HG03039 (cell line): ENCODE data around the gene DNAAF9.

ENCODE experiments used
- ATAC-seq: cut with Tn5 transposase; IDR thresholded peaks from one replicate; pipeline ENCODE4 v1.9.1; 2021; ENCODE audit warnings: mild to moderate bottlenecking, moderate library complexity; ENCODE audit not compliant: unreplicated experiment

The DNAAF9 gene

GRCh38 chr20:3412600-3413392, 5.3 kb upstream of the DNAAF9 start:
- ATAC-seq: no peak

DNA sequence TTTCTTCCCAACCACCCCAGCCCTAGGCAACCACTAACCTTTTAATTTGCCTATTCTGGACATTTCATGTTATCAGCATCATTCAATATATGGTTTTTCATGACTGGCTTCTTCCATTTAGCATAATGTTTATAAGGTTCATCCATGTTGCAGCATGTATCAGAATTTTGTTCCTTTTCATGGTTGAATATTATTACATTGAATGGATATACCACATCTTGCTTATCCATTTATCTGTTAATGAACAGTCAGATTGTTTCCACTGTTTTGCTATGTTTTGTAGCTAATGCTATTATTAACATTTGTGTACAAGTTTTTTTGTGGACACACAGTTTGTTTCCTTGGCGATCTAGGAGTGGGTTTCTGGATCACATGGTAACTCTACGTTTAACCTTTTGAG, 3.0 kb upstream of the DNAAF9 start:
- no peak for ATAC-seq

DNA sequence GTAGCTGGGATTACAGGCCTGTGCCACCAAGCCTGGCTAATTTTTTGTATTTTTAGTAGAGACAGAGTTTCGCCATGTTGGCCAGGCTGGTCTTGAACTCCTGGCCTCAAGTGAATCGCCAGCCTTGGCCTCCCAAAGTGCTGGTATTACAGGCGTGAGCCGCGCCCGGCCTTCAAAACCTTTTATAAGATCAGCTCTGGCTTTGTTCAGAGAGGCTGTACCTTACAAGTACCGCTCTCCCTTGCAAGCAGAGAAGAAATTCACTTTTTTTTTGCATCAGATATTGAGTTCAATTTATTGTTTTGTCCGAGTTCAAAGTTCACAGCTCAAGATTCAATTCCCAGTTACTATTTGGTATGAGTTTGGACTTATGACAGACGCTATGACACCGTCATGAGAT, 1.9 kb upstream of the DNAAF9 start:
- no peak for ATAC-seq

DNA sequence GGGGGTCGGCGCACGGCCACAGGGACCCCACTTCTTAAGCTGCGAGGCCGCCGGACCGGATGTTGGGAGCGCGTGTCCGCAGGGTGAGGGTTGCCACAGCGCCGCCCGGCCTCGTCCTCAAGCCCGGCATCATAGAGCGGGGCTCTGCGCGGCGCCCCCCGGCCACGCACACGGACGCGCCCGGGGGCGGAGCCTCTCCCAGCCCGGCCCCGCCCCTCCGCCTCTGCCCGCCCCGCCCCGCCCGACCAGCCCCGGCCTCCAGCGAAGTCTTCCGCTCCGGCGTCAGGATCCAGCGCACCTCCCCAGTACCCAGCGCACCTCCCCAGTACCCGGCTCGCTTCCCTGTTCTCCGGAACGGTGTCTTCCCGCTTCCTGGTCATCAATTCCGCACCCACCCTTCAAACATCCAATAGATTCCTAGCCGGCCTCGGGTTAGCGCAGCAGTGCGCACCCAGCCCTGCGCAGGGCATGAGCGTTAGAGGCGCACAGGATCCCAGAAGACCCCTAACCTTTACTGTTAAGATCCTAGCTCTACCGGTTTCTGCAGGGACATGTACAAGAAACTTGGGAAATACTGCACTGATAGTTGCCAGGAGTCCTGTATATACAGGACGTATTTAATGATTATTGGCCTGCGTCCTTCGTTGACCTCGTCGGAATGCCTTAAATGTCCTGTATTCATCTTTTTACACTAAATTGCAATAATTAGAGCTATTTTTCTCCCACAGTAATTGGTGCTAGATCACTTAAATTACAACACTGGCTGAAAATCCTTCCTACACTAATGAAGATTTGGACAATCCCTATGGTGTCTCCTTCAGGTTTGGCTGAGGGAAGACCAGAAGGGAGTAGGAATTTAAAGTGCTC, 535 bp upstream of the DNAAF9 start:
- ATAC-seq: peak; percentile 48

- ATAC-seq: no peak
Measured at GRCh38 chr20:3406481-3407039, 909 bp downstream of the DNAAF9 start.

GRCh38 chr20:3405696-3406358, 1.6 kb downstream of the DNAAF9 start:
- no peak for ATAC-seq

GRCh38 chr20:3405139-3405538, 2.3 kb downstream of the DNAAF9 start:
- ATAC-seq: no peak

- ATAC-seq: no peak
Measured at GRCh38 chr20:3404402-3404801, 3.1 kb downstream of the DNAAF9 start.

GRCh38 chr20:3403741-3404140, 3.7 kb downstream of the DNAAF9 start:
- ATAC-seq: no peak

- ATAC-seq: no peak
Measured at GRCh38 chr20:3402453-3402852, 5.0 kb downstream of the DNAAF9 start.

GRCh38 chr20:3400260-3401155, 7.0 kb downstream of the DNAAF9 start:
- ATAC-seq: no peak

DNA sequence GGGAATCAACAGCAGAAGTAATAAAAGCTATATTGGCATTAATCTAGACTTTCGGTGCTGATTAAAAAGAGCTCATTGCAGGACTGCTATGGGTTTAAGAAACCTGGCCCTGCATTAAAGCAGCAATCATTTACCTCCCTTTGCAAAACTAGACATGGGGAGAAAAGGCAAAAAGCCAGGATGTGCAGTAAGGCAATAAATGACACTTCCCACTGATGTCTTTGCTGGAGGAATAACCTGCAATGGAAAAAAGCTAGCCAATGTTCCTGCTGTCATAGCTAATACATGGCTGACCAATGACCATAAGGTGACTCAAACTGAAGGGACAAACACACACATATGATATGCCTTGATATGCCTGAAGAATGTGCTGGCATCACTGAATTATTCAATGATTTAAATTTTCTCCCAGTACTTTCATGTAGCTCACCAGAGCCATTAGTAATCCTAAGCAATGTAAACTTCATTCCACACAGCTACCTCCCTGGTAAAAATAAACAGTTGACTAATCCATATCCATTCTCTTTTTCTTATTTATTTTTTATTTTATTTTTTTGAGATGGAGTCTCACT, 8.7 kb downstream of the DNAAF9 start:
- ATAC-seq: no peak

DNA sequence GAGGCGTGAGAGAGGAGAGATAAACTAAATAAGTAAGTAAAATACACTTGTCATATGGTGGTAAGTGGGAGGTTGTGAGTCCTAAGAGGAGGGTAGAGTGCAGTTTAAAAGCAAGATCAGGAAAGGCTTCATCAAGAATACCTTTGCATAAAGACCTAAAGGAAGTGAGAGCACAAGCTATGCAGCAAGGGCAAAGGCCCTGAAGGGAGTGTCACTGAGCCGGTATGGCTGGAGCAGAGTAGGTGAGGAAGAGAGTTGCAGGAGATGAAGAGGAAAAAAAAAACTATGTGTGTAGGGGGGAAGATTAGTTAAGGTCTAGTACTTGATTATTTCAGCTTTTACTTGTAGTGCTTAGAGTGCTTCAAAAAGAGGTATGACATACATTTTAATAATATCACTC, 11.0 kb downstream of the DNAAF9 start:
- no peak for ATAC-seq

GRCh38 chr20:3392756-3393155, 14.7 kb downstream of the DNAAF9 start:
- no peak for ATAC-seq

DNA sequence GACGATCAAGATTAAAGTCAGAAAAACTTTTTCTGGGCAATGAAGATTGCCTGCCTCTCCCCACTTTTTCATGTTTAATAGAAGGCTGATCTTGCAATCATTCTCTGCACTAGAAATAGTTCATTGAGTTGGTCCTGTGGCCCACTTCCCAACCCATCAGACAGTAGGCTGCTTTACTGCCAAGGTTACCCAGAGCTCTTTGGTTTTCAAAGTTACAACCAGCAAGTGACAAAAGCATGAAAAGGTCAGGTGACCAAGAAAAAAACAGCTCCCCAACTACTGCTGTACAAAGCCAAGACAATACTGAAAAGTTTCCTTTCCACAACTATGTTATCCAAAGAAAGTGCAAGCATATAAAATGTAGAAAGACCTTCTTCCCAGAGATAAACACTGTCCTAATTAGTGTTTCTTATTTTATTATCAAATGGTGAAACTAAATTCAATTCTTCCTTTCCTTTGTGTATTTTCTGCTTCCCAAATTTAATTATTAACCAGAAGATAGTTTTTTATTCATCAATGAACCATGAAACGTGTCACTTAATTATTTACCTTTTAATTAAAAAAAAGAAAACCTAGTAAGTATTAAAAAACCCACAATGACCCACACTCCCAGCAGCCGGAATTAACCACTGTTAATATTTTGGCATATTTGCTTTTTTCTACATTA, 16.6 kb downstream of the DNAAF9 start:
- no peak for ATAC-seq

- ATAC-seq: no peak
Measured at GRCh38 chr20:3383878-3384495, 23.5 kb downstream of the DNAAF9 start.

DNA sequence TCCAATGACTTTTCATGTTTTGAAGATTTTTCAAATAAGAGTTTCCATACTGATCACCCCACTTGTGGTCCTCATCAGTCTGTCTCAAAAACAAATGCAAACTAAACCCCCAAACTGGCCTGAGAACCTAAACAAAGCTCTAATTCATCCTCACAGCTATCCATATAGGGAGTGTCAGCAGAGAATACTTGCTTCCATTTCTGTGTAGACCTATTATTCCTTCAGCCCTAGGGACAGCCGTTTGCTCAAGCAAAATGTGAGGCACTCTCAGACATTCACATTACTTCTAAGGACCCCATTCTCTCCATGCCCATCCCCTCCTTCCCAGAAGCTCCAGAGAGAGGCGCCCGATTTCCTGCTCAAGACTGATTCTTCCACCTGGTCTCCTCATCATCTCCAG, 24.6 kb downstream of the DNAAF9 start:
- ATAC-seq: no peak

DNA sequence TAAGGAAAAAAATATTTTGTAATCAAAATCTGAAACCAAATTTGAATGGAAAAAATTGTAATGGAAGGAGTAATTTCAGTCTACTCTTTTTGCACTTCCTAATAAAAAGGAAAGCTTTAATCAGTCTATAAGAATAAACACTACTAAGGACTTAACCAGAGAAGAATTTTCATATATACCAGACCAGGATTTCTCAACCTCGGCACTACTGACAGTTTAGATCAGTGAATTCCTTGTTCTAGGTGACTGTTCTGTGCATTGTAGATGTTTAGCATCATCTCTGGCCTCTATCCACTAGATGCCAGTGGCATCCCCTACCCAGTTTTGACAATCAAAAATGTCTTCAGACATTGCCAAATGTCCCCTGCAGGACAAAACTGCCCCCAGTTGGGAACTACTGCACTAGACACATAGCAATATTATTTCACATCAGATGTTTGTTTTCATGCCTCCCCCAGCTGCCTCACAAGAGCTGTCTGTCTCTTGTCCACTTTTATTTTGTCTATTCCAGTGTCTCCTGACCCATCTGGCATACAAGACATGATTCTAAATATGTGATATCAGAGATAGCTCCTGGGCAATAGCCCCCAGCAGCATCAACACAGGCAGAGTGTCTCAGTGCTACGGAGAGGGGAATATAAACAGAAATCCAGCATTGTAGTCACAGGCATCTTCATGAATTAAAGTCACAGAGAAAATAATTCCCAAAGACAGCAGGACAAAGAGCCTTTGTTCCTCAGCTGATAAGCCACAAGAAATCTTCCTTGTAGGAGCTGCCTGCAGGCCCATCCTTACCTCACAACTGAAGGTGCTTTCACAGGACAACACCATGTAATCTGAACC, 27.0 kb downstream of the DNAAF9 start:
- ATAC-seq: no peak
